PC-3 (cell line): ENCODE results near the gene CRIP2.

Source experiments
- EZH2 ChIP-seq: fragments of 300-600 bp; sonication (generic); IDR thresholded peaks from one replicate; pipeline ENCODE4 v1.6.1; 2017; ENCODE audit warnings: antibody characterized with exemption, mild to moderate bottlenecking, low read length; ENCODE audit not compliant: unreplicated experiment
- EZH2phosphoT487 ChIP-seq: fragments of 300-600 bp; sonication (generic); IDR thresholded peaks from 2 replicates; pipeline ENCODE4 v1.6.1; 2018; ENCODE audit warnings: mild to moderate bottlenecking, antibody characterized with exemption, low read length, borderline replicate concordance
- TF ChIP-seq, protein P1 (sequence below): fragments of 300-600 bp; sonication (generic); conservative IDR thresholded peaks from 2 replicates; pipeline ENCODE4 v1.5.1; 2017; ENCODE audit warnings: antibody characterized with exemption, low read depth, mild to moderate bottlenecking, low read length

DNA sequence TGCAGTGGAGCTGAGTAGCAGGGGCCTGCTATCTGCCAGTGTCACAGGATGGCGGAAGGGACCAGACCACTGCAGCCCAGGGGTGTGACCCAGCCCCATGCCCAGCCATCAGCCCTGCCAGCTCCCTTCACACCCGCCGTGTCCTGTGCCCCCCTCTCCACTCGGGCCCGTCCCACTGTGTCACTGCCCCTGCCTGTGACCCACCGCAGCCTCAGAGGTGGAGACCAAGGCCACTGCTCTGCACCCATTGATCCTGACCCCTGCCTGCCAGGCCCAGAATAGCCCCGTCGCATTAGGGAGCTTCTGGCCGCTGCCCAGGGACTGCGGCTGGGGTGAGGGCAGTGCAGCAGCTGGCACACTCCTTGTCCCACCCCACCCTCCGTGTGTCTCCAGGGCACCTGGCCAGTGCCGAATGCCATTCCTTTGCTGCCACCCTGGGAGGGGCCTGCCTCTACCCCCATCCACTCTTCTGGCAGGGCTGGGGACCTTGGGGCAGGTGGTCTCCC, 2.1 kb upstream of the CRIP2 start:
- TF ChIP-seq EZH2 (no peak), EZH2phosphoT487 (no peak)
- TF ChIP-seq, protein P1, sequence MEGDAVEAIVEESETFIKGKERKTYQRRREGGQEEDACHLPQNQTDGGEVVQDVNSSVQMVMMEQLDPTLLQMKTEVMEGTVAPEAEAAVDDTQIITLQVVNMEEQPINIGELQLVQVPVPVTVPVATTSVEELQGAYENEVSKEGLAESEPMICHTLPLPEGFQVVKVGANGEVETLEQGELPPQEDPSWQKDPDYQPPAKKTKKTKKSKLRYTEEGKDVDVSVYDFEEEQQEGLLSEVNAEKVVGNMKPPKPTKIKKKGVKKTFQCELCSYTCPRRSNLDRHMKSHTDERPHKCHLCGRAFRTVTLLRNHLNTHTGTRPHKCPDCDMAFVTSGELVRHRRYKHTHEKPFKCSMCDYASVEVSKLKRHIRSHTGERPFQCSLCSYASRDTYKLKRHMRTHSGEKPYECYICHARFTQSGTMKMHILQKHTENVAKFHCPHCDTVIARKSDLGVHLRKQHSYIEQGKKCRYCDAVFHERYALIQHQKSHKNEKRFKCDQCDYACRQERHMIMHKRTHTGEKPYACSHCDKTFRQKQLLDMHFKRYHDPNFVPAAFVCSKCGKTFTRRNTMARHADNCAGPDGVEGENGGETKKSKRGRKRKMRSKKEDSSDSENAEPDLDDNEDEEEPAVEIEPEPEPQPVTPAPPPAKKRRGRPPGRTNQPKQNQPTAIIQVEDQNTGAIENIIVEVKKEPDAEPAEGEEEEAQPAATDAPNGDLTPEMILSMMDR, result no peak
